ENCODE measurements around the gene DYNC2H1. TPM values are rescaled to one million over a fixed set of nuclear protein-coding genes. Genes with fewer than 3 reads are reported as not detected.

DYNC2H1 gene
- total RNA-seq, 2 donors from 2014 or later: 18.1 to 18.2 TPM

- Histone ChIP-seq H3K36me3 (no peaks in the 10 kb centered on the region), H3K27ac (no peak overlapping the region), H3K9me3 (no peaks in the 10 kb centered on the region), H3K4me3 (no peak overlapping the region), H3K27me3 (replicated peaks; ENCODE audit: insufficient read depth) (no peaks in the 10 kb centered on the region), H3K4me1 (replicated peaks) (no peaks in the 10 kb centered on the region)
- DNase-seq (ENCODE audit: low spot score): no peak
- intact Hi-C loops (cut with DNase I): no loop called here
- WGBS: 42% methylated on average over 4 of the region's 4 CpGs
- TF ChIP-seq POLR2AphosphoS5 (IDR thresholded peaks at IDR 0.05) (no peak), CTCF (IDR thresholded peaks at IDR 0.05) (no peak), POLR2A (IDR thresholded peaks at IDR 0.05) (no peak)
Observed at GRCh38 chr11:103344886-103345285, 235.7 kb downstream of the DYNC2H1 start.

- H3K27me3 ChIP-seq (replicated peaks; ENCODE audit: insufficient read depth): no peaks in the 10 kb centered on the region
- intact Hi-C loops (cut with DNase I): no loop called here
- DNase-seq (ENCODE audit: low spot score): no peak
- H3K4me3 ChIP-seq: no peak overlapping the region
- no peaks in the 10 kb centered on the region for H3K9me3 ChIP-seq
- TF ChIP-seq POLR2A (IDR thresholded peaks at IDR 0.05): no peak
- no peak for TF ChIP-seq CTCF (IDR thresholded peaks at IDR 0.05)
- no peak for TF ChIP-seq POLR2AphosphoS5 (IDR thresholded peaks at IDR 0.05)
- no peak overlapping the region for H3K27ac ChIP-seq
- no peaks in the 10 kb centered on the region for H3K4me1 ChIP-seq (replicated peaks)
- 96% methylated on average over 2 of the region's 2 CpGs for WGBS
- H3K36me3 ChIP-seq: no peaks in the 10 kb centered on the region
Observed at GRCh38 chr11:103349595-103349994, 240.4 kb downstream of the DYNC2H1 start.

GRCh38 chr11:103354656-103355055, 245.4 kb downstream of the DYNC2H1 start:
- Histone ChIP-seq H3K27me3 (replicated peaks; ENCODE audit: insufficient read depth) (no peaks in the 10 kb centered on the region), H3K27ac (no peak overlapping the region), H3K9me3 (no peaks in the 10 kb centered on the region), H3K36me3 (no peaks in the 10 kb centered on the region), H3K4me3 (no peak overlapping the region), H3K4me1 (replicated peaks) (no peaks in the 10 kb centered on the region)
- TF ChIP-seq POLR2AphosphoS5 (IDR thresholded peaks at IDR 0.05) (no peak), CTCF (IDR thresholded peaks at IDR 0.05) (no peak), POLR2A (IDR thresholded peaks at IDR 0.05) (no peak)
- intact Hi-C loops (cut with DNase I): no loop called here
- DNase-seq (ENCODE audit: low spot score): no peak

GRCh38 chr11:103358251-103358650, 249.0 kb downstream of the DYNC2H1 start:
- Histone ChIP-seq H3K4me1 (replicated peaks) (no peaks in the 10 kb centered on the region), H3K27ac (no peak overlapping the region), H3K9me3 (no peaks in the 10 kb centered on the region), H3K27me3 (replicated peaks; ENCODE audit: insufficient read depth) (no peaks in the 10 kb centered on the region), H3K36me3 (no peaks in the 10 kb centered on the region), H3K4me3 (no peak overlapping the region)
- 98% methylated on average over 2 of the region's 2 CpGs for whole genome bisulfite sequencing
- no peak for TF ChIP-seq POLR2A (IDR thresholded peaks at IDR 0.05)
- TF ChIP-seq CTCF (IDR thresholded peaks at IDR 0.05): no peak
- no peak for TF ChIP-seq POLR2AphosphoS5 (IDR thresholded peaks at IDR 0.05)
- intact Hi-C loops (cut with DNase I): no loop called here
- DNase-seq (ENCODE audit: low spot score): no peak

- 69% methylated on average over 4 of the region's 4 CpGs for WGBS
- DNase-seq (ENCODE audit: low spot score): no peak
- intact Hi-C loops (cut with DNase I): no loop called here
- TF ChIP-seq CTCF (IDR thresholded peaks at IDR 0.05) (no peak), POLR2AphosphoS5 (IDR thresholded peaks at IDR 0.05) (no peak), POLR2A (IDR thresholded peaks at IDR 0.05) (no peak)
- H3K9me3 ChIP-seq: no peaks in the 10 kb centered on the region
- H3K27me3 ChIP-seq (replicated peaks; ENCODE audit: insufficient read depth): no peaks in the 10 kb centered on the region
- no peaks in the 10 kb centered on the region for H3K36me3 ChIP-seq
- H3K4me3 ChIP-seq: no peak overlapping the region
- H3K27ac ChIP-seq: no peak overlapping the region
- no peaks in the 10 kb centered on the region for H3K4me1 ChIP-seq (replicated peaks)
Observed at GRCh38 chr11:103359216-103359615, 250.0 kb downstream of the DYNC2H1 start.

Measured in prostate gland (tissue), 2 donors.